HEK293 (cell line): ENCODE results near the gene TMEM164.

ENCODE experiments used
- CTCF ChIA-PET: fragments of 350-600 bp; formaldehyde crosslinking; extraction: SDS; loops from one replicate; lab custom pipeline; 2021; ENCODE audit warnings: antibody characterized with exemption; lab: Yijun Ruan, JAX
- POLR2A ChIA-PET: fragments of 300-600 bp; formaldehyde crosslinking; extraction: SDS; loops from one replicate; lab custom pipeline; 2020; ENCODE audit warnings: antibody characterized with exemption, inconsistent platforms; lab: Yijun Ruan, JAX
- H3K27ac ChIP-seq: fragments of 200-500 bp; sonication (Bioruptor generic); 2 replicates; pipeline ENCODE4 v1.5.1; 2014; ENCODE audit warnings: low read depth, low read length, control low read depth, inconsistent platforms; ENCODE audit errors: extremely low read depth
- H3K36me3 ChIP-seq, 2 experiments: fragments of 200-500 bp in 1 of 2; sonication (Bioruptor generic) in 1 of 2; 1 replicate in 1 of 2; 2 replicates in 1 of 2; pipeline ENCODE4 v1.5.1; 2014 to 2017; ENCODE audit warnings: inconsistent platforms in 2 of 2, low read length in 2 of 2; ENCODE audit not compliant: control insufficient read depth in 2 of 2, insufficient read depth in 1 of 2
- H3K4me1 ChIP-seq: fragments of 200-500 bp; sonication (Bioruptor generic); 2 replicates; pipeline ENCODE4 v1.5.1; 2014; ENCODE audit warnings: mild to moderate bottlenecking, low read length, inconsistent platforms; ENCODE audit not compliant: control insufficient read depth, insufficient read depth
- H3K4me3 ChIP-seq: 2 replicates; pipeline ENCODE4 v1.5.1; 2011; ENCODE audit warnings: low read depth, mild to moderate bottlenecking, control low read depth, low read length, moderate library complexity
- H3K9me3 ChIP-seq: fragments of 200-500 bp; sonication (Bioruptor generic); 2 replicates; pipeline ENCODE4 v1.5.1; 2014; ENCODE audit warnings: low read depth, low read length, inconsistent platforms; ENCODE audit not compliant: control insufficient read depth, insufficient read depth
- BCL11B ChIP-seq: fragments of 450-650 bp; formaldehyde crosslinking; IDR thresholded peaks from 2 replicates; pipeline ENCODE4 v1.5.1; 2016; ENCODE audit warnings: low read depth, missing biosample characterization, missing genetic modification characterization
- GLI2 ChIP-seq: fragments of 450-650 bp; formaldehyde crosslinking; IDR thresholded peaks from 2 replicates; pipeline ENCODE4; 2017; ENCODE audit warnings: missing biosample characterization, missing genetic modification characterization, low read depth, borderline replicate concordance
- GLIS1 ChIP-seq: fragments of 450-650 bp; formaldehyde crosslinking; IDR thresholded peaks from 2 replicates; pipeline ENCODE4 v1.5.1; 2016; ENCODE audit warnings: missing biosample characterization, missing genetic modification characterization
- GLIS2 ChIP-seq: fragments of 450-650 bp; formaldehyde crosslinking; IDR thresholded peaks from 2 replicates; pipeline ENCODE4 v1.5.1; 2016; ENCODE audit warnings: missing biosample characterization, missing genetic modification characterization
- HOXD13 ChIP-seq: sonication (generic); formaldehyde crosslinking; IDR thresholded peaks from 2 replicates; pipeline ENCODE4 v1.8.0; 2022; ENCODE audit warnings: missing genetic modification reagents, borderline replicate concordance
- INSM2 ChIP-seq: fragments of 450-650 bp; formaldehyde crosslinking; IDR thresholded peaks from 2 replicates; pipeline ENCODE4 v1.5.1; 2016; ENCODE audit warnings: missing biosample characterization, missing genetic modification characterization
- PBX3 ChIP-seq: sonication (generic); formaldehyde crosslinking; IDR thresholded peaks from 2 replicates; pipeline ENCODE4 v1.8.1; 2022; ENCODE audit warnings: mild to moderate bottlenecking, moderate library complexity, missing genetic modification reagents
- PRDM1 ChIP-seq: fragments of 450-650 bp; formaldehyde crosslinking; IDR thresholded peaks from 2 replicates; pipeline ENCODE4; 2016; ENCODE audit warnings: missing biosample characterization, missing genetic modification characterization
- PRDM2 ChIP-seq: fragments of 450-650 bp; formaldehyde crosslinking; IDR thresholded peaks from 2 replicates; pipeline ENCODE4 v1.5.1; 2016; ENCODE audit warnings: missing biosample characterization, missing genetic modification characterization, borderline replicate concordance
- RBAK ChIP-seq: fragments of 450-650 bp; formaldehyde crosslinking; IDR thresholded peaks from 2 replicates; pipeline ENCODE4 v1.5.1; 2016; ENCODE audit warnings: missing biosample characterization, missing genetic modification characterization
- SCRT1 ChIP-seq: fragments of 450-650 bp; formaldehyde crosslinking; IDR thresholded peaks from 2 replicates; pipeline ENCODE4 v1.5.1; 2016; ENCODE audit warnings: missing biosample characterization, missing genetic modification characterization, borderline replicate concordance
- ZBTB26 ChIP-seq: fragments of 450-650 bp; formaldehyde crosslinking; optimal IDR thresholded peaks from 2 replicates; pipeline ENCODE3; 2016; ENCODE audit warnings: missing biosample characterization, mild to moderate bottlenecking, missing genetic modification characterization
- ZNF138 ChIP-seq: fragments of 450-650 bp; formaldehyde crosslinking; IDR thresholded peaks from 2 replicates; pipeline ENCODE4 v1.5.1; 2016; ENCODE audit warnings: missing biosample characterization, missing genetic modification characterization, borderline replicate concordance
- ZNF157 ChIP-seq: fragments of 450-650 bp; formaldehyde crosslinking; IDR thresholded peaks from 2 replicates; pipeline ENCODE4 v1.5.1; 2016; ENCODE audit warnings: missing biosample characterization, missing genetic modification characterization
- ZNF202 ChIP-seq: fragments of 450-650 bp; formaldehyde crosslinking; IDR thresholded peaks from 2 replicates; pipeline ENCODE4 v1.5.1; 2016; ENCODE audit warnings: missing biosample characterization, missing genetic modification characterization, borderline replicate concordance
- ZNF416 ChIP-seq: fragments of 450-650 bp; formaldehyde crosslinking; IDR thresholded peaks from 2 replicates; pipeline ENCODE4 v1.5.1; 2016; ENCODE audit warnings: missing biosample characterization, missing genetic modification characterization
- ZNF423 ChIP-seq: fragments of 450-650 bp; formaldehyde crosslinking; IDR thresholded peaks from 2 replicates; pipeline ENCODE4 v1.5.1; 2016; ENCODE audit warnings: missing biosample characterization, missing genetic modification characterization
- ZNF549 ChIP-seq: fragments of 450-650 bp; IDR thresholded peaks from 2 replicates; pipeline ENCODE4 v1.5.1; 2018; ENCODE audit warnings: missing biosample characterization, missing genetic modification characterization, mild to moderate bottlenecking, inconsistent platforms, moderate library complexity
- ZNF600 ChIP-seq: fragments of 450-650 bp; formaldehyde crosslinking; IDR thresholded peaks from 2 replicates; pipeline ENCODE4 v1.5.1; 2016; ENCODE audit warnings: missing biosample characterization, missing genetic modification characterization
- ZNF629 ChIP-seq: fragments of 450-650 bp; formaldehyde crosslinking; IDR thresholded peaks from 2 replicates; pipeline ENCODE4 v1.5.1; 2017; ENCODE audit warnings: missing biosample characterization, missing genetic modification characterization
- ZNF664 ChIP-seq: fragments of 450-650 bp; formaldehyde crosslinking; IDR thresholded peaks from 2 replicates; pipeline ENCODE4 v1.5.1; 2016; ENCODE audit warnings: missing biosample characterization, missing genetic modification characterization
- TF ChIP-seq, protein P1 (sequence below): fragments of 450-650 bp; formaldehyde crosslinking; IDR thresholded peaks from 2 replicates; pipeline ENCODE4 v1.5.1; 2016; ENCODE audit warnings: missing biosample characterization, missing genetic modification characterization
- TF ChIP-seq, protein P2 (sequence below): fragments of 450-650 bp; formaldehyde crosslinking; IDR thresholded peaks from 2 replicates; pipeline ENCODE4 v1.5.1; 2016; ENCODE audit warnings: missing biosample characterization, missing genetic modification characterization, borderline replicate concordance

The TMEM164 gene

GRCh38 chrX:110213183-110213582 lies 210.3 kb downstream of the TMEM164 start:
- no peak for TF ChIP-seq PBX3 (CRISPR knock-in tag)
- TF ChIP-seq RBAK (tag by site-specific recombination) = no peak
- no peak for TF ChIP-seq BCL11B (tag by site-specific recombination)
- TF ChIP-seq SCRT1 (tag by site-specific recombination) = no peak
- TF ChIP-seq, protein P1, sequence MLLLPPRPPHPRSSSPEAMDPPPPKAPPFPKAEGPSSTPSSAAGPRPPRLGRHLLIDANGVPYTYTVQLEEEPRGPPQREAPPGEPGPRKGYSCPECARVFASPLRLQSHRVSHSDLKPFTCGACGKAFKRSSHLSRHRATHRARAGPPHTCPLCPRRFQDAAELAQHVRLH (tag by site-specific recombination) = no peak
- no peak for TF ChIP-seq PRDM1
- TF ChIP-seq ZNF549 (tag by site-specific recombination) = no peak
- no peak for TF ChIP-seq ZNF202
- TF ChIP-seq, protein P2, sequence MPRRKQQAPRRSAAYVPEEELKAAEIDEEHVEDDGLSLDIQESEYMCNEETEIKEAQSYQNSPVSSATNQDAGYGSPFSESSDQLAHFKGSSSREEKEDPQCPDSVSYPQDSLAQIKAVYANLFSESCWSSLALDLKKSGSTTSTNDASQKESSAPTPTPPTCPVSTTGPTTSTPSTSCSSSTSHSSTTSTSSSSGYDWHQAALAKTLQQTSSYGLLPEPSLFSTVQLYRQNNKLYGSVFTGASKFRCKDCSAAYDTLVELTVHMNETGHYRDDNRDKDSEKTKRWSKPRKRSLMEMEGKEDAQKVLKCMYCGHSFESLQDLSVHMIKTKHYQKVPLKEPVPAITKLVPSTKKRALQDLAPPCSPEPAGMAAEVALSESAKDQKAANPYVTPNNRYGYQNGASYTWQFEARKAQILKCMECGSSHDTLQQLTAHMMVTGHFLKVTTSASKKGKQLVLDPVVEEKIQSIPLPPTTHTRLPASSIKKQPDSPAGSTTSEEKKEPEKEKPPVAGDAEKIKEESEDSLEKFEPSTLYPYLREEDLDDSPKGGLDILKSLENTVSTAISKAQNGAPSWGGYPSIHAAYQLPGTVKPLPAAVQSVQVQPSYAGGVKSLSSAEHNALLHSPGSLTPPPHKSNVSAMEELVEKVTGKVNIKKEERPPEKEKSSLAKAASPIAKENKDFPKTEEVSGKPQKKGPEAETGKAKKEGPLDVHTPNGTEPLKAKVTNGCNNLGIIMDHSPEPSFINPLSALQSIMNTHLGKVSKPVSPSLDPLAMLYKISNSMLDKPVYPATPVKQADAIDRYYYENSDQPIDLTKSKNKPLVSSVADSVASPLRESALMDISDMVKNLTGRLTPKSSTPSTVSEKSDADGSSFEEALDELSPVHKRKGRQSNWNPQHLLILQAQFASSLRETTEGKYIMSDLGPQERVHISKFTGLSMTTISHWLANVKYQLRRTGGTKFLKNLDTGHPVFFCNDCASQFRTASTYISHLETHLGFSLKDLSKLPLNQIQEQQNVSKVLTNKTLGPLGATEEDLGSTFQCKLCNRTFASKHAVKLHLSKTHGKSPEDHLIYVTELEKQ (tag by site-specific recombination) = no peak
- TF ChIP-seq GLI2 (tag by site-specific recombination) = no peak
- TF ChIP-seq ZNF157 (tag by site-specific recombination) = no peak
- no peak for TF ChIP-seq PRDM2 (tag by site-specific recombination)
- no peak for TF ChIP-seq ZNF416 (tag by site-specific recombination)
- no peak for TF ChIP-seq ZNF664 (tag by site-specific recombination)
- no peak for TF ChIP-seq GLIS1 (tag by site-specific recombination)
- Histone ChIP-seq H3K4me1 (no peaks in the 10 kb centered on the region; the same call in 1 of the 2 replicates), H3K4me3 (no peak overlapping the region), H3K36me3 (no peaks in the 10 kb centered on the region), H3K9me3 (no peaks in the 10 kb centered on the region), H3K27ac (no peak overlapping the region)
- CTCF ChIA-PET = no interaction called here
- POLR2A ChIA-PET = no interaction called here

DNA sequence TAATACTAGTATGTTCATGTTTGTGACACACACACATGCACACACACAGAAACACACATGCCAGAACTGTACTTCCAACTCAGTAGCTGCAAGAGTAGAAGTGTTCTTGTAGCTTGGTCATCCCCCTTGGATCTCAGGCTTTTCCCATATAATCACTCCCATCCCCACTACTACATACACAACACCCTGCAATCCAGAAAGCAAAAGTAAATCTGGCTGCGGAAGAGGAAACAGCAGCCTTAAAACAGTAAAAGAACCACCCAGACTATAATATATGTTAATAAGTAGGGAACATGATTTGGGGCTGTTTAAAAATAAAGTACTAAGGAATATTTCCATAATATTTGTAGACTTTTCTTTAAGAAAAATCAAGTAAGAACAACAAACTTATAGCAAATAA lies 211.8 kb downstream of the TMEM164 start:
- no peaks in the 10 kb centered on the region for H3K36me3 ChIP-seq
- CTCF ChIA-PET = no interaction called here
- H3K9me3 ChIP-seq = no peaks in the 10 kb centered on the region
- no peaks in the 10 kb centered on the region; the same call in 1 of the 2 replicates for H3K4me1 ChIP-seq
- no peak overlapping the region for H3K4me3 ChIP-seq
- POLR2A ChIA-PET = no interaction called here
- no peak overlapping the region for H3K27ac ChIP-seq
- TF ChIP-seq ZNF138 (no peak), INSM2 (tag by site-specific recombination) (no peak), ZNF423 (tag by site-specific recombination) (no peak), ZNF629 (tag by site-specific recombination) (no peak), GLIS2 (no peak), ZBTB26 (no peak), HOXD13 (CRISPR knock-in tag) (no peak), ZNF600 (tag by site-specific recombination) (no peak)
